IPS-18a (cell line): ENCODE measurements around the gene CCDC117.
"Not testable (repeated sequence)": the region's sequence is repeated elsewhere in the genome, so short reads cannot be mapped to it uniquely, and the experiment has no call there.

Source experiments
- H3K27ac ChIP-seq: one replicate; pipeline ENCODE4 v1.5.1; 2013; ENCODE audit warnings: low read length
- H3K27me3 ChIP-seq: one replicate; pipeline ENCODE4 v1.6.1; 2013; ENCODE audit warnings: mild to moderate bottlenecking, low read length; ENCODE audit not compliant: control insufficient read depth, insufficient read depth
- H3K36me3 ChIP-seq: one replicate; pipeline ENCODE4 v1.6.1; 2013; ENCODE audit warnings: low read depth, low read length; ENCODE audit not compliant: control insufficient read depth
- H3K4me1 ChIP-seq: one replicate; pipeline ENCODE4 v1.6.1; 2013; ENCODE audit warnings: low read depth, low read length; ENCODE audit not compliant: control insufficient read depth
- H3K4me3 ChIP-seq: one replicate; pipeline ENCODE4 v1.5.1; 2013; ENCODE audit warnings: low read length
- H3K9ac ChIP-seq: one replicate; pipeline ENCODE4 v1.6.1; 2013; ENCODE audit warnings: mild to moderate bottlenecking, low read length, moderate library complexity
- H3K9me3 ChIP-seq: one replicate; pipeline ENCODE4 v1.6.1; 2013; ENCODE audit warnings: low read depth, low read length; ENCODE audit not compliant: control insufficient read depth

Gene CCDC117

GRCh38 chr22:28795071-28795693 is 22.7 kb downstream of the CCDC117 start:
- no peaks in the 10 kb centered on the region for H3K9me3 ChIP-seq
- no peak overlapping the region for H3K27ac ChIP-seq
- no peak overlapping the region for H3K9ac ChIP-seq
- H3K27me3 ChIP-seq, result no peaks in the 10 kb centered on the region
- H3K36me3 ChIP-seq, result peaks cover 43% of the 10 kb centered on the region
- peaks cover 6% of the 10 kb centered on the region for H3K4me1 ChIP-seq
- H3K4me3 ChIP-seq, result no peak overlapping the region

- Histone ChIP-seq H3K4me3 (no peak overlapping the region), H3K27ac (no peak overlapping the region), H3K27me3 (no peaks in the 10 kb centered on the region), H3K36me3 (peaks cover 43% of the 10 kb centered on the region), H3K9ac (no peak overlapping the region), H3K9me3 (no peaks in the 10 kb centered on the region), H3K4me1 (peaks cover 6% of the 10 kb centered on the region)
These were observed 23.7 kb downstream of the CCDC117 start for GRCh38 chr22:28795932-28796856.

DNA sequence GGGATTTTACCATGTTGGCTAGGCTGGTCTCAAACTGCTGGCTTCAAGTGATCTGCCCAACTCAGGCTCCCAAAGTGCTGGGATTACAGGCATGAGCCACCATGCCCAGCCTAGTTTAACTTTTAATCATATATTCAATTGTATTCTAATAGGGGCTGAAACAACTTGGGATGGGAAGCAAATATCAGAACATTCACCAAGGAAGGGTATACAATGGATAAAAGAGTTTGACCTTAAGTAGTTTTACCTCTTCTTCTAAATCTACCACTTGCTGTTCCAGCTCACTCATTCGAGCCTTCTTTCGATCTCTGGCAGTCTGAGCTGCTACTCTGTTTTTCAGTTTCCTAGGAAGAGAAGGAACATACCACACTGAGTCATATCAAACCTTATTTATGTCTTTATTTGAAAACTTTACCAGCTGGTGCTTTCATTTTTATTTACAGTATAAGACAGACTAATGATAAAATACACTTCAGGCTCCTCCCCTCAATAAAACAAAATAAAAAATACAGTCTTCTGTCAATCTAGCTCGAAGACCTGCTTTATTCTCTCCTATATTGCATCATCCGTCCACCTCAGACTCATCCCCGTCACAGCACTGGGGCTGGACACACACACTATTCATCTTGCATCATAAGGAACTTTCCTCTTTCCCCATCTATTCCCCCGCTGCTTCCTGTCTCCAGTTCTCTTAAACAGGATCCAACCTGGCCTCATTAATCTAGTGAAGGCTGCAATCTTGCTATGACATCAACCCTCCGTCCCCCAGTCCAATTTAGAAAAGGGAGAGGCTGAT is 26.5 kb downstream of the CCDC117 start:
- H3K9ac ChIP-seq, result peak overlapping the region; percentile 91
- H3K9me3 ChIP-seq, result no peaks in the 10 kb centered on the region
- H3K27me3 ChIP-seq, result no peaks in the 10 kb centered on the region
- H3K4me3 ChIP-seq, result peak overlapping the region; percentile 85
- H3K27ac ChIP-seq, result peak overlapping the region; percentile 36
- peaks cover 39% of the 10 kb centered on the region for H3K36me3 ChIP-seq
- H3K4me1 ChIP-seq, result peaks cover 11% of the 10 kb centered on the region

DNA sequence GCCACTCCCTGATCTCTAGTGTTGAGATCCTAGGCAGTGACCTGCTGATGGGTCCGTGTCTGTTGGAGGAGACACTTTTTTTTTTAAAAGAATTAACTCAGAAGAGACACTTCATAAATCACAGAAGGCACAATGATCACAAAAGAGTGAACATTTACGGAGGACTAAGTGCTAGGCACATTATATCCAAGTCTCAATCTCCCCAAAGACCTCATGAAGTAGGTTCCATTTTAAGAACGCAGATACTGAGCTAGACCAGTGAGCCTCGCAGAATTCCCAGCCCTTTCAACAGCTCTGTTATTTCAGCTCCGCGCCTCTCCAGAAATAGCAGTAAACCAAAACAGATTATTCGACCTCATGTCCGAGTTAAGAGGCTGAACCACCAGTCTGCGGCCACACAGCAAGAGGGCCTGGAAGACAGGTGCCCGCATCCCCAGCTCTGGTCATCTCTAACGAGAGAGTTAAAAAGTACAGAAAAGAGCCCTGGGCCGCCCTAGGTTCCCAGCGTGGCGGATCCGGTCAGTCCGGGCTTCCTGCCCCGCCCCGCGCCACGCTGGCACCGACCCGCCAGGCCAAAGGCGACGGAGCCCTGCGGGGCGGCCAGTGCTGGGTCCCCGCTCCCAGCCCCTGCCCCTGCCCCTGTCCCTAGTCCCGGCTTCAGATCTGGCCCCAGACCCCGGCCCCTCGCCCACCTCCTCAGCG is 27.3 kb downstream of the CCDC117 start:
- Histone ChIP-seq H3K9me3 (no peaks in the 10 kb centered on the region), H3K4me3 (peak overlapping the region; percentile 85), H3K27ac (peak overlapping the region; percentile 36), H3K4me1 (peaks cover 11% of the 10 kb centered on the region), H3K9ac (peak overlapping the region; percentile 91), H3K36me3 (peaks cover 32% of the 10 kb centered on the region), H3K27me3 (no peaks in the 10 kb centered on the region)

DNA sequence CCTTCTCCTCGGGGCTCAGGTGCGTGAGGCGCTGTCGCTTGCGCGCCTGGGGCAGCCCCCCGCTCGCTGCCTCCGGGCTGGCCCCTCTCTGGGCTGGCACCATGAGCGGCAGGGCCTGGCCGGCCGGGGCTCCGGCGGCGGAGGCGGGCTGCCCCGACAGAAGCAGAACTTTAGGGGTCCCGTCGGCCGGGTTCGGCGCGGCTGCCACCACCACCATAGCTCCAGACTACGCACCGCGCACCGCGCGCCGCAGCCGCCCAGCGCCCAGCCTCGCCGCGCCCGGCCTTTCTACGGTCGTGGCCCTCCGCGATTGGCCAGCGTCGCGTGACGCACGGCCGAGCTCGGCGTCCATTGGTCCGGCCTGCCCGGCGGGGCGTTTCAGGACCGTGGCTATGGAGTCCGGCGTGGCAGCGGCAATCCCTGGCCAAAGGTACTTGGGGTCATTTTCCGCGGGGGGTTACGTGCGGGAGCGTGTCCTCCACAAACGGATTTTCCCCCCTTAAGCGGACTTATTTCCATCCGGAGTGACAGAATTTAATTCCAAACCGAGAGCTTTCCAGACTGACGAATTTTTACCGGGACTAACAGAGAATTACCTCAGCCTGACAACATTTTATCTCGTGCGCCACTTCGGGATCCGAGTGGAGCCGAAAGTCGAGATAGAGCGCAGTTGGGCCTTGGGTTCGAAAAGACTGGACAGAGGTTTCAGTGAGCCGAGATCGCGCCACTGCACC is 28.0 kb downstream of the CCDC117 start, which contains the start of gene XBP1:
TSS of gene XBP1 (minus strand) at position 262 of the 734 bp plus-strand sequence.
- H3K9ac ChIP-seq, result peak within 1 kb of the TSS; percentile 91
- H3K9me3 ChIP-seq, result no peaks in the 10 kb centered on the region
- H3K27ac ChIP-seq, result peak within 1 kb of the TSS; percentile 36
- peak within 1 kb of the TSS; percentile 85 for H3K4me3 ChIP-seq
- peaks cover 11% of the 10 kb centered on the region for H3K4me1 ChIP-seq
- no peaks in the 10 kb centered on the region for H3K27me3 ChIP-seq
- peaks cover 24% of the 10 kb centered on the region for H3K36me3 ChIP-seq

DNA sequence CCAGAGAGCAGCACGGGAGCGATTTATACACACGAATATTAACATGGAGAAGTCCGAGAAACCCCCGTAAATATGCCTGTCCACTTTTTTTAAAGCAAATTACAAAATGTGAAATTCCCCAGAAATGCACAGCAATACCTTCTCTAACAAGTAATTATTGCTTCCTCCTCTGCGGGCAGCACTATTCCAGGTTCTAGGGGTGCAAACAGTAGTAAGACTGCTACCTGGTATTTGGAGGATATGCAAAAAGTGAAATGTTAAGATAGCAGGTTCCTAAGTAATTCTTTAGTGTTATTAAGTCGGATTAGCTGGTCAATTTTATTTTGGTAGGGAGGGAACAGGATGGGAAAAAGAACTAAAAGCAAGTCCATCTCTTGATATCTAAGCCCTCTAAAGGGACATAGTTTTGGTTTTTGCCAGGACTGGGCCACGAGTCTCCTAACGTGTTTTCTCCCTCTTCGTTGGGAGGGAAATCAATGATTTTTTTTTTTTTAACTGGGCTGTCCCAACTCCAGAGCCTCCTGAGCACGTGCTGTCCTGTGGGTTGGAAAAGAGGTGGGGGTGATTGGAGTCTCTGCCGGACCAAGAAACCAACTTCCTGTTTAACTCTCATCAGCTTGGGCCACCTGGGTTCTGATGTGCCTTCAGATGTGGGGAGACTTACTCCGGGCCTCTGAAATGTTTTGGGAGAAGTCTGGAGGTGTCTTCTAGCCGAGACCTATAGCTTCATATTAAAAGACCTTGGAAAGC is 29.5 kb downstream of the CCDC117 start:
- Histone ChIP-seq H3K36me3 (peaks cover 9% of the 10 kb centered on the region), H3K4me3 (no peak overlapping the region), H3K9me3 (no peaks in the 10 kb centered on the region), H3K9ac (peak overlapping the region; percentile 10), H3K27me3 (no peaks in the 10 kb centered on the region), H3K27ac (no peak overlapping the region), H3K4me1 (peaks cover 11% of the 10 kb centered on the region)

GRCh38 chr22:28802595-28803123 is 30.2 kb downstream of the CCDC117 start:
- peaks cover 11% of the 10 kb centered on the region for H3K4me1 ChIP-seq
- H3K36me3 ChIP-seq, result peaks cover 4% of the 10 kb centered on the region
- no peak overlapping the region for H3K4me3 ChIP-seq
- no peak overlapping the region for H3K27ac ChIP-seq
- no peaks in the 10 kb centered on the region for H3K27me3 ChIP-seq
- no peaks in the 10 kb centered on the region for H3K9me3 ChIP-seq
- H3K9ac ChIP-seq, result peak overlapping the region; percentile 10

- not testable (repeated sequence) for H3K36me3 ChIP-seq, H3K27me3 ChIP-seq, H3K4me1 ChIP-seq, H3K27ac ChIP-seq, H3K9me3 ChIP-seq, H3K9ac ChIP-seq, H3K4me3 ChIP-seq
These were observed 32.9 kb downstream of the CCDC117 start for GRCh38 chr22:28805426-28805825.

- H3K27me3 ChIP-seq, result no peaks in the 10 kb centered on the region
- H3K4me3 ChIP-seq, result no peak overlapping the region
- H3K9ac ChIP-seq, result no peak overlapping the region
- no peak overlapping the region for H3K27ac ChIP-seq
- H3K36me3 ChIP-seq, result no peaks in the 10 kb centered on the region
- no peaks in the 10 kb centered on the region for H3K9me3 ChIP-seq
- H3K4me1 ChIP-seq, result no peaks in the 10 kb centered on the region
These were observed 36.3 kb downstream of the CCDC117 start for GRCh38 chr22:28808716-28809355.
